Mesenchymal stem cell (in vitro differentiated cells and primary cell): ENCODE measurements around the gene SVOP.

Source experiments
- DNase-seq: peaks from one replicate; pipeline ENCODE4 v3.0.0-alpha.2; 2013
- H2AFZ ChIP-seq: one replicate; pipeline ENCODE4 v1.6.1; 2013; ENCODE audit warnings: low read depth, mild to moderate bottlenecking, control low read depth, inconsistent platforms, low read length, moderate library complexity
- H2AK5ac ChIP-seq: 2 replicates; pipeline ENCODE4 v1.6.1; 2013; ENCODE audit warnings: low read length, moderate library complexity, mild to moderate bottlenecking, inconsistent platforms; ENCODE audit not compliant: severe bottlenecking
- H2BK120ac ChIP-seq: one replicate; pipeline ENCODE4 v1.6.1; 2013; ENCODE audit warnings: low read depth, mild to moderate bottlenecking, inconsistent platforms, low read length, moderate library complexity
- H2BK12ac ChIP-seq, 2 experiments: one replicate each; pipeline ENCODE4 v1.6.1; 2013; ENCODE audit warnings: inconsistent platforms in 2 of 2, low read length in 2 of 2, mild to moderate bottlenecking in 2 of 2, moderate library complexity in 2 of 2, control low read depth in 1 of 2
- H2BK15ac ChIP-seq: one replicate; pipeline ENCODE4 v1.6.1; 2013; ENCODE audit warnings: mild to moderate bottlenecking, low read depth, inconsistent platforms; ENCODE audit not compliant: poor library complexity, severe bottlenecking
- H2BK5ac ChIP-seq: 2 replicates; pipeline ENCODE4 v1.6.1; 2013; ENCODE audit warnings: low read depth, mild to moderate bottlenecking, low read length, control low read depth, inconsistent platforms; ENCODE audit not compliant: poor library complexity, severe bottlenecking
- H3K14ac ChIP-seq, 2 experiments: one replicate each; pipeline ENCODE4 v1.6.1; 2013; ENCODE audit warnings: inconsistent platforms in 2 of 2, low read length in 2 of 2, control low read depth in 1 of 2, mild to moderate bottlenecking in 1 of 2, moderate library complexity in 1 of 2
- H3K18ac ChIP-seq, 2 experiments: one replicate each; pipeline ENCODE4 v1.6.1; 2013; ENCODE audit warnings: inconsistent platforms in 2 of 2, low read length in 2 of 2, control low read depth in 1 of 2, low read depth in 1 of 2, mild to moderate bottlenecking in 1 of 2
- H3K23ac ChIP-seq, 2 experiments: one replicate each; pipeline ENCODE4 v1.6.1; 2013; ENCODE audit warnings: inconsistent platforms in 2 of 2, low read length in 2 of 2, mild to moderate bottlenecking in 2 of 2, moderate library complexity in 2 of 2, control low read depth in 1 of 2
- H3K27ac ChIP-seq: 2 replicates; pipeline ENCODE4 v1.5.1; 2013; ENCODE audit warnings: mild to moderate bottlenecking, moderate library complexity, low read length, control low read depth, inconsistent platforms; ENCODE audit not compliant: poor library complexity, severe bottlenecking
- H3K27me3 ChIP-seq, 2 experiments: 2 replicates each; pipeline versions ENCODE4 v1.6.1 to v1.7.0; 2013; ENCODE audit warnings: low read length in 2 of 2, mild to moderate bottlenecking in 2 of 2, moderate library complexity in 2 of 2, control low read depth in 1 of 2, inconsistent platforms in 1 of 2; ENCODE audit not compliant: control insufficient read depth in 1 of 2, insufficient read depth in 1 of 2
- H3K36me3 ChIP-seq, 2 experiments: 2 replicates each; pipeline versions ENCODE4 v1.6.1 to v1.7.0; 2013; ENCODE audit warnings: low read length in 2 of 2, control low read depth in 1 of 2, inconsistent platforms in 1 of 2, low read depth in 1 of 2, mild to moderate bottlenecking in 1 of 2; ENCODE audit not compliant: insufficient read depth in 2 of 2, control insufficient read depth in 1 of 2
- H3K4ac ChIP-seq, 2 experiments: one replicate each; pipeline ENCODE4 v1.6.1; 2013; ENCODE audit warnings: inconsistent platforms in 2 of 2, low read length in 2 of 2, mild to moderate bottlenecking in 2 of 2, moderate library complexity in 2 of 2, control low read depth in 1 of 2, low read depth in 1 of 2
- H3K4me1 ChIP-seq: 2 replicates; pipeline ENCODE4 v1.6.1; 2013; ENCODE audit warnings: low read depth, low read length, control low read depth; ENCODE audit not compliant: control insufficient read depth, insufficient read depth
- H3K4me2 ChIP-seq: 2 replicates; pipeline ENCODE4 v1.6.1; 2013; ENCODE audit warnings: low read length, mild to moderate bottlenecking, inconsistent platforms; ENCODE audit not compliant: poor library complexity, severe bottlenecking
- H3K4me3 ChIP-seq, 2 experiments: 2 replicates each; pipeline versions ENCODE4 v1.5.1 to v1.7.0; 2013; ENCODE audit warnings: low read length in 2 of 2, mild to moderate bottlenecking in 2 of 2, control low read depth in 1 of 2, low read depth in 1 of 2; ENCODE audit not compliant: insufficient read depth in 1 of 2
- H3K79me1 ChIP-seq: replicated peaks from 2 replicates; pipeline ENCODE4 v1.6.1; 2013; ENCODE audit warnings: mild to moderate bottlenecking, control low read depth, low read length, inconsistent platforms; ENCODE audit not compliant: poor library complexity, severe bottlenecking
- H3K9ac ChIP-seq: 2 replicates; pipeline ENCODE4 v1.7.0; 2013; ENCODE audit warnings: mild to moderate bottlenecking, low read length, moderate library complexity
- H3K9me3 ChIP-seq: 2 replicates; pipeline ENCODE4 v1.7.0; 2013; ENCODE audit warnings: mild to moderate bottlenecking, low read length; ENCODE audit not compliant: control insufficient read depth
- H4K8ac ChIP-seq: one replicate; pipeline ENCODE4 v1.6.1; 2013; ENCODE audit warnings: inconsistent platforms, mild to moderate bottlenecking, low read length, moderate library complexity
- H4K91ac ChIP-seq: one replicate; pipeline ENCODE4 v1.6.1; 2013; ENCODE audit warnings: mild to moderate bottlenecking, low read length, inconsistent platforms
- WGBS: methylation state at CpG from one replicate; pipeline ENCODE4 v1.1.7; 2013; ENCODE audit warnings: mixed read lengths; 5-methylcytosine and 5-hydroxymethylcytosine counted together

Gene SVOP

GRCh38 chr12:108906971-108907370, 113.9 kb downstream of the SVOP start:
- Histone ChIP-seq H4K8ac (no peak overlapping the region), H3K4me3 (no peak overlapping the region), H3K4me2 (no peak overlapping the region), H2BK5ac (no peak overlapping the region), H3K36me3 (no peaks in the 10 kb centered on the region), H3K79me1 (no peaks in the 10 kb centered on the region), H3K9me3 (no peaks in the 10 kb centered on the region), H3K4me1 (peaks cover 2% of the 10 kb centered on the region), H2BK120ac (no peak overlapping the region), H3K27me3 (peaks cover 9 to 11% of the 10 kb centered on the region in 2 experiments), H3K9ac (no peak overlapping the region), H2AFZ (no peak overlapping the region), H2BK15ac (no peak overlapping the region), H3K23ac (no peak overlapping the region), H3K4ac (no peak overlapping the region), H3K18ac (no peak overlapping the region), H4K91ac (no peak overlapping the region), H2AK5ac (no peak overlapping the region), H2BK12ac (no peak overlapping the region), H3K14ac (no peak overlapping the region), H3K27ac (no peak overlapping the region)
- WGBS, result 88% methylated on average over 2 of the region's 2 CpGs
- no peak for DNase-seq

DNA sequence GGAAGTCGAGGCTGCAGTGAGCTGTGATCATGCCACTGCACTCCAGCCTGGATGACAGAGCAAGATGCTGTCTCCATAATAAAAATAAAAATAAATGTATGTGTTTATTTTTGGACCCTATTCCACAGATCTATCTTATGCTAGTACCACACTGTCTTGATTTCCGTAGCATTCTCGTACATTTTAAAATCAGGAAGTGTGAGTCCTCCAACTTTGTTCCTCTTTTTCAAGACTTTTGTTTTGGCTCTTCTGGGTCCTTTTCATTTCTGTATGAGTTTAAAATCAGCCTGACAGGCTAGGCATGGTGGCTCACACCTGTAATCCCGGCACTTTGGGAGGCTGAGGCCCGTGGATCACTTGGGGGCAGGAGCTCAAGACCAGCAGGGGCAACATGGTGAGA, 115.1 kb downstream of the SVOP start:
- WGBS, result 86% methylated on average over 5 of the region's 5 CpGs

GRCh38 chr12:108899145-108899544, 121.7 kb downstream of the SVOP start:
- no peak overlapping the region for H4K91ac ChIP-seq
- H2AFZ ChIP-seq, result no peak overlapping the region
- no peak overlapping the region for H2BK15ac ChIP-seq
- no peak overlapping the region for H2BK12ac ChIP-seq
- peaks cover 4% of the 10 kb centered on the region for H3K4me1 ChIP-seq
- no peak overlapping the region for H3K9ac ChIP-seq
- no peak overlapping the region for H3K4me3 ChIP-seq
- no peak overlapping the region for H3K18ac ChIP-seq
- WGBS, result 79% methylated on average over 5 of the region's 5 CpGs
- no peak overlapping the region for H3K14ac ChIP-seq
- peaks cover 9 to 28% of the 10 kb centered on the region in 2 experiments for H3K27me3 ChIP-seq
- peaks cover 7% of the 10 kb centered on the region for H3K9me3 ChIP-seq
- H3K4me2 ChIP-seq, result no peak overlapping the region
- no peak for DNase-seq
- H2BK5ac ChIP-seq, result no peak overlapping the region
- no peak overlapping the region for H4K8ac ChIP-seq
- no peak overlapping the region for H3K23ac ChIP-seq
- no peak overlapping the region for H2AK5ac ChIP-seq
- no peak overlapping the region for H3K27ac ChIP-seq
- no peaks in the 10 kb centered on the region for H3K79me1 ChIP-seq
- no peak overlapping the region for H2BK120ac ChIP-seq
- no peak overlapping the region for H3K4ac ChIP-seq
- no peaks in the 10 kb centered on the region for H3K36me3 ChIP-seq

More for the DNA sequence above, 115.1 kb downstream of the SVOP start:
- no peak overlapping the region for H3K14ac ChIP-seq
- H3K18ac ChIP-seq, result no peak overlapping the region
- no peak overlapping the region for H2AK5ac ChIP-seq
- no peak for DNase-seq
- H3K27ac ChIP-seq, result no peak overlapping the region
- H3K9ac ChIP-seq, result no peak overlapping the region
- H3K4me3 ChIP-seq, result no peak overlapping the region
- no peaks in the 10 kb centered on the region for H3K9me3 ChIP-seq
- no peak overlapping the region for H2BK120ac ChIP-seq
- H2AFZ ChIP-seq, result no peak overlapping the region
- H3K23ac ChIP-seq, result no peak overlapping the region
- H3K4me2 ChIP-seq, result no peak overlapping the region
- no peak overlapping the region for H2BK12ac ChIP-seq
- H2BK15ac ChIP-seq, result no peak overlapping the region
- no peak overlapping the region for H3K4ac ChIP-seq
- H2BK5ac ChIP-seq, result no peak overlapping the region
- no peaks in the 10 kb centered on the region for H3K79me1 ChIP-seq
- H4K8ac ChIP-seq, result no peak overlapping the region
- H4K91ac ChIP-seq, result no peak overlapping the region
- peaks cover 12 to 17% of the 10 kb centered on the region in 2 experiments for H3K27me3 ChIP-seq
- peaks cover 2% of the 10 kb centered on the region for H3K4me1 ChIP-seq
- H3K36me3 ChIP-seq, result no peaks in the 10 kb centered on the region

DNA sequence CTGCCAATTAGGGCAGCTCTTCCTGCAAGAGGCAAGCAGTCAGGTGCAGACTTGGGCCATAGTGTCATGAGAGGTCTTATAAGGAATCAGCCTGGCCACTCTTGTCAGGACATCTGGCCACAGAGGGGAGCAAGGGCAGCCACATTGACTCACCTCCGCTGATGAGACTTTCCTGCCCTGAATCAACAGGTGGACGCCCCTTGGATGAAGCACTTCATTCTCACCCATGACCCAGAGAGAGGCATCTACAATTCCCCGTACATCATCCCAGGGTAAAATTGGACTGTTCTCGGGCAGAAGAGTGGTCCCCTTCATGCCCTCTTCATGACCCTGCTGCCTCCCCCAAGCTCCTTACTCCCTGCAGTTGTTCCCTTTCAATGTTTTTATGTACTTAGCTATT, 124.1 kb downstream of the SVOP start:
- H3K27me3 ChIP-seq, result peaks cover 14 to 31% of the 10 kb centered on the region in 2 experiments
- no peak overlapping the region for H3K27ac ChIP-seq
- H3K4ac ChIP-seq, result no peak overlapping the region
- no peak overlapping the region for H4K8ac ChIP-seq
- H2BK12ac ChIP-seq, result no peak overlapping the region
- peaks cover 7% of the 10 kb centered on the region for H3K9me3 ChIP-seq
- H3K9ac ChIP-seq, result no peak overlapping the region
- no peaks in the 10 kb centered on the region for H3K79me1 ChIP-seq
- peaks cover 4% of the 10 kb centered on the region for H3K4me1 ChIP-seq
- no peak overlapping the region for H3K18ac ChIP-seq
- no peak for DNase-seq
- no peak overlapping the region for H3K23ac ChIP-seq
- H3K4me3 ChIP-seq, result no peak overlapping the region
- H2AFZ ChIP-seq, result no peak overlapping the region
- WGBS, result 95% methylated on average over 4 of the region's 4 CpGs
- no peak overlapping the region for H2AK5ac ChIP-seq
- no peak overlapping the region for H2BK120ac ChIP-seq
- no peak overlapping the region for H2BK15ac ChIP-seq
- H2BK5ac ChIP-seq, result no peak overlapping the region
- H3K36me3 ChIP-seq, result no peaks in the 10 kb centered on the region
- H3K14ac ChIP-seq, result no peak overlapping the region
- no peak overlapping the region for H4K91ac ChIP-seq
- no peak overlapping the region for H3K4me2 ChIP-seq
